Left lung (tissue), 10 donors: ENCODE results near the gene VPS13C. TPM values are rescaled to one million over a fixed set of nuclear protein-coding genes. Genes with fewer than 3 reads are reported as not detected.

Source experiments
- ATAC-seq: fragments of 200-7000 bp; cut with Tn5 transposase; one replicate; pipeline ENCODE4 v1.9.1; 2020; ENCODE audit warnings: moderate library complexity
- DNase-seq, 4 donors: peaks; one replicate each; pipeline ENCODE4 v3.0.0-alpha.2; 2013 to 2020
- H3K27ac ChIP-seq, 2 donors: fragments of 200-600 bp; sonication (generic) in 1 of 2; one replicate each; pipeline versions ENCODE4 v1.5.0 to v1.8.0; 2020 to 2021
- H3K27me3 ChIP-seq, 2 donors: fragments of 200-600 bp; sonication (generic) in 1 of 2; one replicate each; pipeline versions ENCODE4 v1.5.0 to v1.8.0; 2020 to 2021
- H3K36me3 ChIP-seq, 2 donors: fragments of 200-600 bp; sonication (generic) in 1 of 2; one replicate each; pipeline versions ENCODE4 v1.5.0 to v1.8.0; 2020 to 2021
- H3K4me1 ChIP-seq, 2 donors: fragments of 200-600 bp; one replicate each; pipeline ENCODE4 v1.8.0; 2021
- H3K4me3 ChIP-seq, 2 donors: fragments of 200-600 bp; sonication (generic) in 1 of 2; one replicate each; pipeline versions ENCODE4 v1.5.0 to v1.8.0; 2020 to 2021; ENCODE audit warnings: mild to moderate bottlenecking in 1 of 2
- H3K9me3 ChIP-seq, 2 donors: fragments of 200-600 bp; sonication (generic) in 1 of 2; one replicate each; pipeline versions ENCODE4 v1.5.0 to v1.8.0; 2020 to 2021
- intact Hi-C, 2 donors: fragments of 100-400 bp; cut with DNase I; formaldehyde crosslinking; loops; one replicate each; pipeline versions ENCODE4 v1.11.2 to v1.14.2; 2022
- polyA plus RNA-seq, 6 donors: library from polyadenylated mRNA; unstranded; fragments of 120-200 nt; gene quantifications; one replicate each; pipeline ENCODE4 v1.2.1, GENCODE V29; 2013; ENCODE audit not compliant: insufficient read length in 6 of 6
- total RNA-seq, 2 donors: library from RNA; stranded (reverse); fragmentation: NEBNext Ultra II Directional; extraction: Animal tissue kit (Norgen Biotek cat#: 25700); gene quantifications; one replicate each; pipeline ENCODE4 v1.2.1, GENCODE V29; 2021
- TF ChIP-seq, protein P1 (sequence below), 2 donors: fragments of 200-600 bp; sonication (generic) in 1 of 2; IDR thresholded peaks; one replicate each; pipeline versions ENCODE4 v1.5.0 to v1.8.0; 2021; ENCODE audit warnings: antibody characterized with exemption in 2 of 2
- donor health status: DM: no; HTN: yes; CAD: no.
- donor health status: DM: no; HTN: no; CAD: no.

VPS13C gene
- total and polyA plus RNA-seq, 8 donors: 54.8 to 96.7 (median 61.4) TPM

GRCh38 chr15:61893146-61893545 is 167.1 kb downstream of the VPS13C start:
- TF ChIP-seq, protein P1, sequence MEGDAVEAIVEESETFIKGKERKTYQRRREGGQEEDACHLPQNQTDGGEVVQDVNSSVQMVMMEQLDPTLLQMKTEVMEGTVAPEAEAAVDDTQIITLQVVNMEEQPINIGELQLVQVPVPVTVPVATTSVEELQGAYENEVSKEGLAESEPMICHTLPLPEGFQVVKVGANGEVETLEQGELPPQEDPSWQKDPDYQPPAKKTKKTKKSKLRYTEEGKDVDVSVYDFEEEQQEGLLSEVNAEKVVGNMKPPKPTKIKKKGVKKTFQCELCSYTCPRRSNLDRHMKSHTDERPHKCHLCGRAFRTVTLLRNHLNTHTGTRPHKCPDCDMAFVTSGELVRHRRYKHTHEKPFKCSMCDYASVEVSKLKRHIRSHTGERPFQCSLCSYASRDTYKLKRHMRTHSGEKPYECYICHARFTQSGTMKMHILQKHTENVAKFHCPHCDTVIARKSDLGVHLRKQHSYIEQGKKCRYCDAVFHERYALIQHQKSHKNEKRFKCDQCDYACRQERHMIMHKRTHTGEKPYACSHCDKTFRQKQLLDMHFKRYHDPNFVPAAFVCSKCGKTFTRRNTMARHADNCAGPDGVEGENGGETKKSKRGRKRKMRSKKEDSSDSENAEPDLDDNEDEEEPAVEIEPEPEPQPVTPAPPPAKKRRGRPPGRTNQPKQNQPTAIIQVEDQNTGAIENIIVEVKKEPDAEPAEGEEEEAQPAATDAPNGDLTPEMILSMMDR (IDR thresholded peaks at IDR 0.05): no peak
- H3K4me3 ChIP-seq: no peak overlapping the region
- DNase-seq: no peak
- intact Hi-C loops: no loop called here
- peaks cover 0 to 31% of the 10 kb centered on the region in 2 donors for H3K9me3 ChIP-seq
- H3K27ac ChIP-seq: no peak overlapping the region
- no peak for ATAC-seq
- H3K36me3 ChIP-seq: peaks cover 0 to 85% of the 10 kb centered on the region in 2 donors
- no peaks in the 10 kb centered on the region for H3K4me1 ChIP-seq
- no peaks in the 10 kb centered on the region for H3K27me3 ChIP-seq

- no peak for ATAC-seq
- Histone ChIP-seq H3K27ac (no peak overlapping the region), H3K27me3 (no peaks in the 10 kb centered on the region), H3K4me1 (no peaks in the 10 kb centered on the region), H3K36me3 (peaks cover 0 to 77% of the 10 kb centered on the region in 2 donors), H3K4me3 (no peak overlapping the region), H3K9me3 (peaks cover 0 to 31% of the 10 kb centered on the region in 2 donors)
- no peak for DNase-seq
- TF ChIP-seq, protein P1 (IDR thresholded peaks at IDR 0.05): no peak
- intact Hi-C loops: no loop called here
These were observed 168.1 kb downstream of the VPS13C start for GRCh38 chr15:61892140-61892539.

DNA sequence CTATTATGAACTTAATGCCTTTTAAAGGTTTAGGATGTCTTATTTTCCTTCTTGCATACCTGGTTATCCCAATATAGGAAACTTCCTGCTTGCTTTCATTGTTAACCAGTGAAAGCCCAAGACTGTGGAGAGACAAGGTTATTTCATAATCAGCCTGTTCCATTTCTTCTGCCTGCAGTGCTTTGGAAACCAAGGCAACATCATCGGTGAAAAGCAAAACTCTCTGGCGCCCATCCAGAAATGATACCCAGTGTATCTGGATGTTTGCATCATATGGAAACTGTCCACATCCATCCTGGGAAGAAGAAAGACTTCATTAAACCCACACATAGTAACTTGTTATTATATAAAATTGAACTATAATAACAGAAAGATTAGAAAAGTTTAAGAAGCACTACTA is 170.1 kb downstream of the VPS13C start:
- DNase-seq: no peak
- Histone ChIP-seq H3K4me1 (no peaks in the 10 kb centered on the region), H3K36me3 (peaks cover 0 to 74% of the 10 kb centered on the region in 2 donors), H3K27me3 (no peaks in the 10 kb centered on the region), H3K4me3 (no peak overlapping the region), H3K9me3 (peaks cover 0 to 29% of the 10 kb centered on the region in 2 donors), H3K27ac (no peak overlapping the region)
- TF ChIP-seq, protein P1 (IDR thresholded peaks at IDR 0.05): no peak
- no peak for ATAC-seq
- intact Hi-C loops: no loop called here

- peaks cover 0 to 72% of the 10 kb centered on the region in 2 donors for H3K36me3 ChIP-seq
- intact Hi-C loops: no loop called here
These were observed 170.5 kb downstream of the VPS13C start for GRCh38 chr15:61889706-61890105.

GRCh38 chr15:61888074-61888780 is 172.0 kb downstream of the VPS13C start:
- no peak for DNase-seq
- no peak for ATAC-seq
- H3K9me3 ChIP-seq: peaks cover 0 to 10% of the 10 kb centered on the region in 2 donors
- intact Hi-C loops: no loop called here
- H3K36me3 ChIP-seq: peaks cover 0 to 58% of the 10 kb centered on the region in 2 donors
- TF ChIP-seq, protein P1 (IDR thresholded peaks at IDR 0.05): no peak
- H3K27me3 ChIP-seq: no peaks in the 10 kb centered on the region
- H3K27ac ChIP-seq: no peak overlapping the region
- no peaks in the 10 kb centered on the region for H3K4me1 ChIP-seq
- no peak overlapping the region for H3K4me3 ChIP-seq

More at GRCh38 chr15:61889706-61890105, 170.5 kb downstream of the VPS13C start:
- Histone ChIP-seq H3K9me3 (peaks cover 0 to 25% of the 10 kb centered on the region in 2 donors), H3K27me3 (no peaks in the 10 kb centered on the region), H3K4me3 (no peak overlapping the region), H3K27ac (no peak overlapping the region), H3K4me1 (no peaks in the 10 kb centered on the region)
- TF ChIP-seq, protein P1 (IDR thresholded peaks at IDR 0.05): no peak
- ATAC-seq (no peak), DNase-seq (no peak)
